Measurements from ENCODE around the gene RBM47. TPM values are rescaled to one million over a fixed set of nuclear protein-coding genes. Genes with fewer than 3 reads are reported as not detected.
A peak's percentile ranks its signal among the peaks of the same experiment; 100 is the strongest.

The RBM47 gene
- total RNA-seq, 1 donor = 0.72 TPM

DNA sequence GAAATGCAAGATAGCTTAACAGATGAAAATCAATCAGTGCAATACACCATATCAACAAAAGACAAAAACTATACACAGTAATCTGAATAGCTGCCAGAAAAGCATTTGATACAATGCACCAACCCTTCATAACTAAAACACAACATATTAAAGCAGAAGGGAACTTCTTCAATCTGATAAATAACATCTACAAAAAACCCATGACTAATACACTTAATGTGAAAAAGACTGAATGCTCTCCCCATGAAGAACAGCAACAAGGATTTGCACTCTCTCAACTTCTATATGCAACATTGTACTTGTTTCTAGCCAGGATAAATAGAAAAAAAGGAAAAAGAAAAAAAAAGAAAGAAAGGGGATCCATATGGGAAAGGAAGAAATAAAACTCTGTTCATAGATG is 139.7 kb downstream of the RBM47 start:
- no peak for DNase-seq (ENCODE audit: low read depth)
- no peak overlapping the region for H3K4me3 ChIP-seq (ENCODE audit: low read depth, low read length)
- TF ChIP-seq, protein P1, sequence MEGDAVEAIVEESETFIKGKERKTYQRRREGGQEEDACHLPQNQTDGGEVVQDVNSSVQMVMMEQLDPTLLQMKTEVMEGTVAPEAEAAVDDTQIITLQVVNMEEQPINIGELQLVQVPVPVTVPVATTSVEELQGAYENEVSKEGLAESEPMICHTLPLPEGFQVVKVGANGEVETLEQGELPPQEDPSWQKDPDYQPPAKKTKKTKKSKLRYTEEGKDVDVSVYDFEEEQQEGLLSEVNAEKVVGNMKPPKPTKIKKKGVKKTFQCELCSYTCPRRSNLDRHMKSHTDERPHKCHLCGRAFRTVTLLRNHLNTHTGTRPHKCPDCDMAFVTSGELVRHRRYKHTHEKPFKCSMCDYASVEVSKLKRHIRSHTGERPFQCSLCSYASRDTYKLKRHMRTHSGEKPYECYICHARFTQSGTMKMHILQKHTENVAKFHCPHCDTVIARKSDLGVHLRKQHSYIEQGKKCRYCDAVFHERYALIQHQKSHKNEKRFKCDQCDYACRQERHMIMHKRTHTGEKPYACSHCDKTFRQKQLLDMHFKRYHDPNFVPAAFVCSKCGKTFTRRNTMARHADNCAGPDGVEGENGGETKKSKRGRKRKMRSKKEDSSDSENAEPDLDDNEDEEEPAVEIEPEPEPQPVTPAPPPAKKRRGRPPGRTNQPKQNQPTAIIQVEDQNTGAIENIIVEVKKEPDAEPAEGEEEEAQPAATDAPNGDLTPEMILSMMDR (IDR thresholded peaks at IDR 0.05; ENCODE audit: insufficient read depth, low read length) = no peak

DNA sequence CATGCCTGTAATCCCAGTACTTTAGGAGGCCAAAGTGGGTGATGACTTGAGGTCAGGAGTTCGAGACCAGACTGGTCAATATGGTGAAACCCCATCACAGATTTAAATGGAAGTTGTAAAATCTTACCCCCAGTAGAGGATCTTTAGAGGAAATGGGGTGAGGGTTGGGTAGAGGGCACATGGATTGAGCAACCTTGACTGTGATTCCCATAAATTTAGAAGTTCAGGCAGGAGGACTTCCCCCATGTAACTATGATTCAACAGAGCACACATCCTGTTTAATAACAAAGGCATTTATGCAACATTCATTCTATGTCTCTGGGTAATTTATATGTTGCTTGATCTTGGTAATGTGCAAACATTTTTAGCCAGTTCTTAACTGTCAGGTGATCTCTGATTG is 143.1 kb downstream of the RBM47 start:
- no peak overlapping the region for H3K4me3 ChIP-seq (ENCODE audit: low read depth, low read length)
- TF ChIP-seq, protein P1 (IDR thresholded peaks at IDR 0.05; ENCODE audit: insufficient read depth, low read length) = no peak
- peak; percentile 51 for DNase-seq (ENCODE audit: low read depth)

DNA sequence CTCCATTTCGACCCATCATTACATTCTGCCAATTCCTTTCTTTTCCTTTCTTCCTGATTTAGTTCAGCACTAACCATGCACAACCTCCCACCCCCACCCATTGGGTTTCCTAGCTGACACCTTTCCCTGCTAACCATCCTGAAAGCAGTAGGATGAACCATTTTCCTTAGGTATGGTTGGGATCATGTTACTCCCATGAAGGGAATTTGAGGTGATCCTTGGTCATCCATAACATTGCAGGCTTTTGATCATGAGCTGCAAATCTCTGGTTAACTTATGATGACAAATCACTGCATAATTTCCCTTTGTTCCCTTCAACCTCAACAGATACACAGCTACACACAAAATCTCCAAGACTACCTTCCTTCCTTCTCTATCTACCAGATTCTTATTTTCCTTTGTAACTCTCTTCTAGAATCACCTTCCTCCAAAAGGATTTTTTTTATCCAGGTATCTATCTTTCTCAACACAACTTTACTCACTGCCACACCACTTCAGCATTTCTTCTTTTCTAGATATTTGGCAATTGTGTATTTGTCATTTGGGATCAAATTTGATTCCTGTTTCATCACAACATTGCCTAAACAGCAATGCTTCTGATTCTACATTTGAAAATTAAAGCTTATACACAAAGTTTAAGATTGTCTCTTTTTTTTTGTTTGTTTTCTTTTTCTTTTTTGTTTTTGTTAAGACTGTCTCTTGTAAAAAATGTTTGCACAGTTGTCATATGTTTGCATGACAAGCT is 145.1 kb downstream of the RBM47 start:
- no peak overlapping the region for H3K4me3 ChIP-seq (ENCODE audit: low read depth, low read length)
- TF ChIP-seq, protein P1 (IDR thresholded peaks at IDR 0.05; ENCODE audit: insufficient read depth, low read length) = no peak
- DNase-seq (ENCODE audit: low read depth) = no peak

DNA sequence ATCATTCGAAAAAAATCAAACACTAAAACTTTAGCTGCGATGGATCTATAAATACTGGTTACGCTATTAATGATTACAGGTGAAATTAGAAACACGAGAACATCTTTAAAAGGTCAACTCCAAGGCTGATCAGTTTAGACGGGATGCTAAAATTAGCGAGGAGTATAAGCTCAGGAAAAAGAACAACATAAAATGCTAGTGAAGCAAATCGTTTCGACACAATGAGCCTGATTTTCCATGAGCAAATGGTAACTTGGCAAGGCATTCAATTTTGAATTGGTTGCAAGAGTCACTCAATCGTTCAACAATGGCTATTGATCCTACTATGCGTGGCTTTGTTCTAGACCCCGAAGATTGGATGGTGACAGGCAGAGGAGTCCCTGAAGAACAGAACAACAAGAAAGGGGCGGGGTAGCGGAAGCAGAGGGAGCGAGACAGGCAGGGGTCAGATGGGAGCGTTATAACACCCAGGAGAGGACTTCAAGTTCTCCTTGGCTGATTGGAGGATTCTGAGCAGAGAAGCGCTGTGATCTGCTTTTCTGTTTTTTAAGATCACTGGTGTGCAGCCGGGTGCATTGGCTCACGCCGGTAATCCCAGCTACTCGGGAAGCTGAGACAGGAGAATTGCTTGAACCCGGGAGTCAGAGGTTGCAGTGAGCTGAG is 146.5 kb downstream of the RBM47 start:
- no peak overlapping the region for H3K4me3 ChIP-seq (ENCODE audit: low read depth, low read length)
- DNase-seq (ENCODE audit: low read depth) = no peak
- TF ChIP-seq, protein P1 (IDR thresholded peaks at IDR 0.05; ENCODE audit: insufficient read depth, low read length) = no peak

DNA sequence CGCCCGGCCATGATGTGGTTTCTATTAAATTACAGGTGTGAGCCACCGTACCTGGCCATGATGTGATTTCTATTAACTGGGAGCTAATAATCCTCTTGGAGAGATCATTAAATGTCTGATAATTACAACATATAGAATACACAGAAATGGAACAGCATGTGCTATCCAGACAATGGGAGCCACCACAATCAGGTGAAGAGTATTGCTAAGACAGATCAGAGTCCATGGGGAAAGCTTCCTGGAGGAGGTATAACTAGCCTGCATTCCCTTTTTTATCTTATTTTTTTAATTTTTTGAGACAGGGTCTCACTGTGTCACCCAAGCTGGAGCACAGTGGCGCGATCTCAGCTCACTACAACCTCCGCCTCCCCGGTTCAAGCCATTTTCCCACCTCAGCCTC is 147.7 kb downstream of the RBM47 start:
- no peak for DNase-seq (ENCODE audit: low read depth)
- no peak overlapping the region for H3K4me3 ChIP-seq (ENCODE audit: low read depth, low read length)
- TF ChIP-seq, protein P1 (IDR thresholded peaks at IDR 0.05; ENCODE audit: insufficient read depth, low read length) = no peak

DNA sequence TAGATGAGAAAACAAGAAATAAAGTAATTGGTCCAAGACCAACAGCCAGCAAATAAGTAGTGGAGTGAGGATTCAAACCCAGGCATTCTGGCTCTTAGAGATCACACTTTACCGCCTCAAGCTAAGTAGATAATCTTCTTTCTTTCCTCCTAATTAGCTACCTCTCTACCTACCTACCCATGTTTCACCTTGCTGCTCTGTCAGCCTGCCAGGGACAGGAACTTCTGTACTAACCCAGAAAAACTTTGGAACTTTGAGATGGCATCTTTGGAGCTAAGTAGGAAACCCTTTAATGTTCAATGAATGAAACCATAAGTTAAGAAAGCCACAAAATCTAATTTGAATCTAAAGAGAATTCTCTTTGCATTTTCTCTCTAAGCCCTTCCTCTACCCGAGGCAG is 149.4 kb downstream of the RBM47 start:
- DNase-seq (ENCODE audit: low read depth) = no peak
- TF ChIP-seq, protein P1 (IDR thresholded peaks at IDR 0.05; ENCODE audit: insufficient read depth, low read length) = no peak
- no peak overlapping the region for H3K4me3 ChIP-seq (ENCODE audit: low read depth, low read length)

Measured in fibroblast of the aortic adventitia (primary cell).